ENCODE results near the gene RREB1. TPM values are rescaled to one million over a fixed set of nuclear protein-coding genes. Genes with fewer than 3 reads are reported as not detected.

Gene RREB1
- total RNA-seq, 1 donor from 2014 or later, result 36.2 TPM

GRCh38 chr6:7175462-7175861 lies 67.7 kb downstream of the RREB1 start:
- DNase-seq (peak; percentile 32), ATAC-seq (peak; percentile 50)

GRCh38 chr6:7176208-7176607 lies 68.4 kb downstream of the RREB1 start:
- intact Hi-C loops (cut with micrococcal nuclease), result no loop called here

More at GRCh38 chr6:7175462-7175861, 67.7 kb downstream of the RREB1 start:
- intact Hi-C loops (cut with micrococcal nuclease), result no loop called here

GRCh38 chr6:7178280-7178679 lies 70.5 kb downstream of the RREB1 start:
- no peak for DNase-seq
- ATAC-seq, result no peak
- intact Hi-C loops (cut with micrococcal nuclease), result no loop called here

More at GRCh38 chr6:7176208-7176607, 68.4 kb downstream of the RREB1 start:
- ATAC-seq (peak; percentile 82), DNase-seq (peak; percentile 51)

- no peak for DNase-seq
- no peak for ATAC-seq
- intact Hi-C loops (cut with micrococcal nuclease), result no loop called here
Measured at GRCh38 chr6:7180751-7181150, 73.0 kb downstream of the RREB1 start.

- ATAC-seq (peak; percentile 69), DNase-seq (no peak)
- intact Hi-C loops (cut with micrococcal nuclease), result no loop called here
Measured at GRCh38 chr6:7183707-7184106, 75.9 kb downstream of the RREB1 start.

GRCh38 chr6:7184502-7184901 lies 76.7 kb downstream of the RREB1 start:
- no peak for ATAC-seq
- intact Hi-C loops (cut with micrococcal nuclease), result no loop called here
- no peak for DNase-seq

- DNase-seq, result no peak
- ATAC-seq, result no peak
- intact Hi-C loops (cut with micrococcal nuclease), result no loop called here
Measured at GRCh38 chr6:7185561-7185960, 77.8 kb downstream of the RREB1 start.

- intact Hi-C loops (cut with micrococcal nuclease), result no loop called here
- ATAC-seq (peak; percentile 31), DNase-seq (no peak)
Measured at GRCh38 chr6:7188492-7188891, 80.7 kb downstream of the RREB1 start.

GRCh38 chr6:7189101-7189758 lies 81.5 kb downstream of the RREB1 start:
- ATAC-seq, result peak; percentile 83
- no peak for DNase-seq
- intact Hi-C loops (cut with micrococcal nuclease), result no loop called here

- ATAC-seq (no peak), DNase-seq (no peak)
- intact Hi-C loops (cut with micrococcal nuclease), result no loop called here
Measured at GRCh38 chr6:7190791-7191190, 83.0 kb downstream of the RREB1 start.

GRCh38 chr6:7193122-7193521 lies 85.4 kb downstream of the RREB1 start:
- DNase-seq (no peak), ATAC-seq (no peak)
- intact Hi-C loops (cut with micrococcal nuclease), result no loop called here

GRCh38 chr6:7194657-7195056 lies 86.9 kb downstream of the RREB1 start:
- intact Hi-C loops (cut with micrococcal nuclease), result no loop called here
- DNase-seq, result no peak
- ATAC-seq, result no peak

- ATAC-seq, result no peak
- intact Hi-C loops (cut with micrococcal nuclease), result no loop called here
Measured at GRCh38 chr6:7195339-7196018, 87.7 kb downstream of the RREB1 start.

GRCh38 chr6:7196019-7196402 lies 88.2 kb downstream of the RREB1 start:
- DNase-seq (no peak), ATAC-seq (peak; percentile 52)
- intact Hi-C loops (cut with micrococcal nuclease), result no loop called here

More at GRCh38 chr6:7195339-7196018, 87.7 kb downstream of the RREB1 start:
- no peak for DNase-seq

GRCh38 chr6:7196685-7197283 lies 89.0 kb downstream of the RREB1 start:
- intact Hi-C loops (cut with micrococcal nuclease), result no loop called here
- DNase-seq, result no peak
- no peak for ATAC-seq

GRCh38 chr6:7197747-7198146 lies 90.0 kb downstream of the RREB1 start:
- DNase-seq, result no peak
- intact Hi-C loops (cut with micrococcal nuclease), result no loop called here
- ATAC-seq, result no peak

- intact Hi-C loops (cut with micrococcal nuclease), result no loop called here
- DNase-seq (no peak), ATAC-seq (no peak)
Measured at GRCh38 chr6:7198833-7199800, 91.4 kb downstream of the RREB1 start.

GRCh38 chr6:7200598-7201443 lies 93.1 kb downstream of the RREB1 start:
- no peak for ATAC-seq
- DNase-seq, result no peak
- intact Hi-C loops (cut with micrococcal nuclease), result no loop called here

- intact Hi-C loops (cut with micrococcal nuclease), result no loop called here
- ATAC-seq (no peak), DNase-seq (no peak)
Measured at GRCh38 chr6:7201444-7201731, 93.6 kb downstream of the RREB1 start.

Measured in left ventricle myocardium superior (tissue), 1 donor.